Fibroblast of skin of right quadriceps (primary cell): ENCODE data around the gene ACSL4.
"Not testable (repeated sequence)": the region's sequence is repeated elsewhere in the genome, so short reads cannot be mapped to it uniquely, and the experiment has no call there.

Source experiments
- DNase-seq: peaks from one replicate; pipeline ENCODE4 v3.0.0-alpha.2; 2013

Gene ACSL4

GRCh38 chrX:109660435-109661143, 72.5 kb downstream of the ACSL4 start:
- DNase-seq: peak; percentile 1

GRCh38 chrX:109658391-109658790, 74.7 kb downstream of the ACSL4 start:
- no peak for DNase-seq

GRCh38 chrX:109657364-109657763, 75.7 kb downstream of the ACSL4 start:
- not testable (repeated sequence) for DNase-seq

- no peak for DNase-seq
Observed at GRCh38 chrX:109656774-109657173, 76.3 kb downstream of the ACSL4 start.

GRCh38 chrX:109655502-109656201, 77.4 kb downstream of the ACSL4 start:
- DNase-seq: no peak

GRCh38 chrX:109654516-109655109, 78.4 kb downstream of the ACSL4 start:
- no peak for DNase-seq

- not testable (repeated sequence) for DNase-seq
Observed at GRCh38 chrX:109644671-109645070, 88.4 kb downstream of the ACSL4 start.

- DNase-seq: no peak
Observed at GRCh38 chrX:109643687-109644086, 89.4 kb downstream of the ACSL4 start.

- DNase-seq: no peak
Observed at GRCh38 chrX:109638158-109638557, 94.9 kb downstream of the ACSL4 start.

- not testable (repeated sequence) for DNase-seq
Observed at GRCh38 chrX:109637477-109637876, 95.6 kb downstream of the ACSL4 start.

GRCh38 chrX:109635146-109635545, 97.9 kb downstream of the ACSL4 start:
- DNase-seq: peak; percentile 11

GRCh38 chrX:109632906-109633504, 100.1 kb downstream of the ACSL4 start:
- peak; percentile 10 for DNase-seq

- no peak for DNase-seq
Observed at GRCh38 chrX:109629310-109629709, 103.7 kb downstream of the ACSL4 start.

GRCh38 chrX:109626637-109627036, 106.4 kb downstream of the ACSL4 start:
- no peak for DNase-seq

- DNase-seq: no peak
Observed at GRCh38 chrX:109624641-109625616, 108.1 kb downstream of the ACSL4 start, which contains the start of gene KCNE5. TSS of gene KCNE5 (minus strand) at chrX:109625172. CDS start at chrX:109625020, 152 bp downstream.

GRCh38 chrX:109623997-109624396, 109.1 kb downstream of the ACSL4 start:
- no peak for DNase-seq

- no peak for DNase-seq
Observed at GRCh38 chrX:109622270-109622669, 110.8 kb downstream of the ACSL4 start.

GRCh38 chrX:109619771-109620170, 113.3 kb downstream of the ACSL4 start:
- DNase-seq: no peak

GRCh38 chrX:109614951-109615350, 118.1 kb downstream of the ACSL4 start:
- DNase-seq: no peak

- DNase-seq: no peak
Observed at GRCh38 chrX:109601486-109601885, 131.6 kb downstream of the ACSL4 start.

- DNase-seq: peak; percentile 9
Observed at GRCh38 chrX:109600237-109600651, 132.8 kb downstream of the ACSL4 start.

- DNase-seq: no peak
Observed at GRCh38 chrX:109596015-109596414, 137.0 kb downstream of the ACSL4 start.
